Measurements from ENCODE around the gene OTUD5. TPM values are rescaled to one million over a fixed set of nuclear protein-coding genes. Genes with fewer than 3 reads are reported as not detected.

The OTUD5 gene
- total RNA-seq, 1 experiment from 2014 or later: 62.5 TPM

GRCh38 chrX:48956728-48957414 lies 536 bp downstream of the OTUD5 start:
- no peak overlapping the region for H2AK5ac ChIP-seq (ENCODE audit: insufficient read length, low read length)
- H3K27me3 Mint-ChIP-seq (ENCODE audit: low read depth): peaks cover 1% of the 10 kb centered on the region
- H3K27ac Mint-ChIP-seq: peak overlapping the region; percentile 40 to 90 (median 89); a peak in 3 of 7 replicates
- no peak overlapping the region for H3K18ac ChIP-seq (ENCODE audit: insufficient read length, low read depth, low read length)
- DNase-seq: no peak
- H3K14ac ChIP-seq (ENCODE audit: insufficient read depth, low read length): peak overlapping the region; percentile 85
- no peak overlapping the region for H4K5ac ChIP-seq (ENCODE audit: insufficient read length, low read depth, low read length)
- no peak overlapping the region for H2BK5ac ChIP-seq (ENCODE audit: insufficient read length, low read length)
- peaks cover 2% of the 10 kb centered on the region; the same call in 1 of the 2 replicates for H3K4me1 ChIP-seq (ENCODE audit: insufficient read depth, low read length)
- no peak overlapping the region for H3K4ac ChIP-seq (ENCODE audit: low read depth, low read length)
- no peaks in the 10 kb centered on the region for H3K27me3 ChIP-seq (ENCODE audit: insufficient read depth, low read length)
- H4K20me1 ChIP-seq (ENCODE audit: control insufficient read depth, insufficient read depth, insufficient read length): peaks cover 3% of the 10 kb centered on the region
- no peak overlapping the region for H2BK20ac ChIP-seq (ENCODE audit: low read depth, low read length, poor library complexity, severe bottlenecking)
- peaks cover 18% of the 10 kb centered on the region for H3K79me1 ChIP-seq (ENCODE audit: insufficient read depth, low read depth, low read length, poor library complexity, severe bottlenecking)
- no peak overlapping the region for H3T11ph ChIP-seq (ENCODE audit: low read length)
- peaks cover 10 to 59% (median 26%) of the 10 kb centered on the region in 3 experiments for H3K36me3 Mint-ChIP-seq (ENCODE audit: insufficient read depth in 1 of 3, low read depth in 3 of 3)
- peaks cover 6% of the 10 kb centered on the region for H3K23me2 ChIP-seq (ENCODE audit: insufficient read length, low read depth, low read length, poor library complexity, severe bottlenecking)
- TF ChIP-seq CTCF (conservative IDR thresholded peaks at IDR 0.05): no peak
- H3K4me1 Mint-ChIP-seq: peaks cover 0 to 15% of the 10 kb centered on the region in 2 experiments; a peak in 2 of 4 replicates
- H3K4me2 ChIP-seq (ENCODE audit: insufficient read depth, insufficient read length, low read length): peak overlapping the region; percentile 86
- H2AFZ ChIP-seq (ENCODE audit: low read length): no peak overlapping the region
- peaks cover 26% of the 10 kb centered on the region; the same call in 1 of the 2 replicates for H3K79me2 ChIP-seq (ENCODE audit: insufficient read depth, low read length)
- no peak overlapping the region for H2BK15ac ChIP-seq (ENCODE audit: low read depth, low read length)
- peaks cover 79 to 80% of the 10 kb centered on the region in 2 experiments for H3K9me3 Mint-ChIP-seq
- H2BK120ac ChIP-seq (ENCODE audit: low read depth, low read length, poor library complexity, severe bottlenecking): no peak overlapping the region
- no peak overlapping the region for H2BK12ac ChIP-seq (ENCODE audit: insufficient read length, low read depth, low read length)
- H3K56ac ChIP-seq (ENCODE audit: insufficient read length, low read depth, low read length): no peak overlapping the region
- H4K8ac ChIP-seq (replicated peaks; ENCODE audit: insufficient read length, low read depth, low read length): no peak overlapping the region
- no peak overlapping the region for H3K27ac ChIP-seq (ENCODE audit: insufficient read length, low read depth, low read length)
- H3K9me3 ChIP-seq (ENCODE audit: control insufficient read depth, low read depth, low read length): no peaks in the 10 kb centered on the region
- H3K4me3 Mint-ChIP-seq: peak overlapping the region; percentile 78 to 85
- H4K91ac ChIP-seq (ENCODE audit: insufficient read length, low read depth, low read length): no peak overlapping the region
- peak overlapping the region; percentile 91 for H3K9ac ChIP-seq (ENCODE audit: extremely low read depth, insufficient read length, low read length)
- no peak overlapping the region for H3K23ac ChIP-seq (ENCODE audit: insufficient read length, low read depth, low read length)
- no CpG with 5 or more reads among the region's 61 CpGs for WGBS (ENCODE audit: extremely low coverage, insufficient read length, low lambda C conversion rate)
